Measurements from ENCODE around the gene FAM171A2.
"Not testable (repeated sequence)": the region's sequence is repeated elsewhere in the genome, so short reads cannot be mapped to it uniquely, and the experiment has no call there.

FAM171A2 gene

GRCh38 chr17:44383363-44383762 lies 19.7 kb upstream of the FAM171A2 start:
- no peak for DNase-seq

GRCh38 chr17:44382917-44383316 lies 19.3 kb upstream of the FAM171A2 start:
- no peak for DNase-seq

GRCh38 chr17:44381810-44382305 lies 18.2 kb upstream of the FAM171A2 start:
- no peak for DNase-seq

- DNase-seq, result no peak
Measured at GRCh38 chr17:44380767-44381166, 17.1 kb upstream of the FAM171A2 start.

- DNase-seq, result no peak
Measured at GRCh38 chr17:44379887-44380286, 16.2 kb upstream of the FAM171A2 start.

GRCh38 chr17:44378171-44378705 lies 14.6 kb upstream of the FAM171A2 start:
- no peak for DNase-seq

- no peak for DNase-seq
Measured at GRCh38 chr17:44376779-44377178, 13.1 kb upstream of the FAM171A2 start.

GRCh38 chr17:44376124-44376523 lies 12.5 kb upstream of the FAM171A2 start:
- DNase-seq, result no peak

GRCh38 chr17:44375196-44376017 lies 11.8 kb upstream of the FAM171A2 start:
- DNase-seq, result no peak

- DNase-seq, result no peak
Measured at GRCh38 chr17:44374306-44375195, 10.9 kb upstream of the FAM171A2 start.

GRCh38 chr17:44372036-44372435 lies 8.4 kb upstream of the FAM171A2 start:
- no peak for DNase-seq

GRCh38 chr17:44369414-44370023 lies 5.9 kb upstream of the FAM171A2 start:
- not testable (repeated sequence) for DNase-seq

- not testable (repeated sequence) for DNase-seq
Measured at GRCh38 chr17:44368391-44369243, 5.0 kb upstream of the FAM171A2 start.

GRCh38 chr17:44367231-44367979 lies 3.8 kb upstream of the FAM171A2 start:
- no peak for DNase-seq

- DNase-seq, result not testable (repeated sequence)
Measured at GRCh38 chr17:44365051-44365450, 1.4 kb upstream of the FAM171A2 start.

GRCh38 chr17:44362949-44363612 lies 572 bp downstream of the FAM171A2 start:
- DNase-seq, result no peak

- no peak for DNase-seq
Measured at GRCh38 chr17:44362459-44362948, 1.1 kb downstream of the FAM171A2 start.

- no peak for DNase-seq
Measured at GRCh38 chr17:44361292-44362260, 2.1 kb downstream of the FAM171A2 start.

GRCh38 chr17:44360826-44361225 lies 2.8 kb downstream of the FAM171A2 start:
- DNase-seq, result no peak

All from activated CD4-positive, alpha-beta T cell treated with anti-CD3 and anti-CD28 coated beads for 1 hour (primary cell).